IMR-90 (cell line): ENCODE data around the gene FKBP11.

ENCODE experiments used
- CTCF ChIP-seq: conservative IDR thresholded peaks from 2 replicates; pipeline ENCODE4 v1.5.1; 2012; ENCODE audit warnings: mild to moderate bottlenecking, low read depth, low read length, improper control_type of control experiment
- MAFK ChIP-seq: IDR thresholded peaks from 2 replicates; pipeline ENCODE4 v1.6.1; 2012; ENCODE audit warnings: low read depth, low read length, improper control_type of control experiment
- POLR2A ChIP-seq: IDR thresholded peaks from 2 replicates; pipeline ENCODE4 v1.6.1; 2012; ENCODE audit warnings: mild to moderate bottlenecking, low read depth, low read length
- RAD21 ChIP-seq: IDR thresholded peaks from 2 replicates; pipeline ENCODE4 v1.6.1; 2012; ENCODE audit warnings: low read length, improper control_type of control experiment
- USF2 ChIP-seq: fragments of 150-350 bp; IDR thresholded peaks from 2 replicates; pipeline ENCODE4 v1.6.1; 2017; ENCODE audit warnings: mild to moderate bottlenecking, antibody characterized with exemption, low read length, low read depth

GRCh38 chr12:48894271-48894670, 31.0 kb downstream of the FKBP11 start:
- TF ChIP-seq MAFK (no peak), CTCF (no peak), RAD21 (no peak), POLR2A (no peak), USF2 (no peak)
